Colon (tissue), 2 donors: Measurements from ENCODE around the gene RPGRIP1L.

Experiments used
- FAIRE-seq: peaks from 2 replicates; lab custom pipeline; 2012; peaks lifted over from hg19 to GRCh38; lab: Jason Lieb, UNC
- donor health status: control.
- donor health status: control.

RPGRIP1L gene

DNA sequence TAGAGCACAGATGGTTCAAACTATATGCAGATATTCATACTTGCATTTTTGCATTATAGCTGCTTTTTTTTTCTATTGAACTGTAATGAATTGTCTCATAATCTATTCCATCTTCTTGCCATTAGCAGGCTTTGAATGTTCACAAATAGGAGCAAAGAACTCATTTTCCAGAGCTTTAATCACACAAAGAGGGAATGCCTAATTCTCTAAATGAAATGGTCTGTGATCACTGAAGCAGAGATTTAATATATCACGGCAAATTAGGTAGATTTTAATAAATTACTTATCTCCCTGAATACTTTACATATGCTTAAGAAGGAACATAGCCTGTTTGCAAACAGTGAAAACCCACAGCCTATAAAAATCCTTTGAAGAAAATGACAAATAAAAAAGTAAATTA is 103.0 kb downstream of the RPGRIP1L start:
- no peak for FAIRE-seq

DNA sequence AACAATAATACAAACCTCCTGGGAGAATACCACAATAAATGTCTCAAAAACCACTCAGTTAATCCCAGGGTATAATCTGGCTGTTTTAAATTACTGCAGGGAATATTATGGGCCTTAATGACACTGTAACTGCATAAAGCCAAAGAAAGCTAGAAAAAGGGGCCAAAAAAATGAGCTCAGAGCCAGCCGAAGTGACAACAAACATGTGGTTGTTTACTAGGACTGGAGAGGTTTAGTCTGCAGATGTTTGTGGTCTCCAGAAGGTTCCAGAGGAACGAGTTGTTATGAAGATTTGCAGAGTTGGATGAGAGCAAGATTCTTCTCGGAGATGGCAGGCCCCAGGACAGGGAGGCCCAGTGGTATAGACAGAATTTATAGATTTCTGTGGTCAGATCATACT is 103.5 kb downstream of the RPGRIP1L start:
- FAIRE-seq, result no peak

DNA sequence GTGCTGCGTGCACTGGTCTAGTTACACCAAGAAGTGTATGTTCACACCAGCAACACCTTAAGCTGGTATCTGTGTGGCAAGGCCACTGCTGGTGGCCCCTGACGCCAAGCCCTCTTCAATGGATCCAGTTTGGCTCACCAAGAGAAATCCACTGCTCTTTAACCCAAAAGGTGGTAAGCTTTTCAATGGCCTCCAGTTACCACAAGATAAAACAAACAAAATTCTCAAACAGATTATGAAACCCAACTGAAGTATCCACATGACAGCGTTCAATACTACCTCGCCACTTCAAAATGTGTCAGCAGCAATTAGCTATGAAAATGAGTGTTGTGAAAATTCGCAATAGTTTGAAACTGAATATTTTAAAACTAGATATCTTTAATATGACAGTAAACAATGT is 104.1 kb downstream of the RPGRIP1L start:
- no peak for FAIRE-seq

DNA sequence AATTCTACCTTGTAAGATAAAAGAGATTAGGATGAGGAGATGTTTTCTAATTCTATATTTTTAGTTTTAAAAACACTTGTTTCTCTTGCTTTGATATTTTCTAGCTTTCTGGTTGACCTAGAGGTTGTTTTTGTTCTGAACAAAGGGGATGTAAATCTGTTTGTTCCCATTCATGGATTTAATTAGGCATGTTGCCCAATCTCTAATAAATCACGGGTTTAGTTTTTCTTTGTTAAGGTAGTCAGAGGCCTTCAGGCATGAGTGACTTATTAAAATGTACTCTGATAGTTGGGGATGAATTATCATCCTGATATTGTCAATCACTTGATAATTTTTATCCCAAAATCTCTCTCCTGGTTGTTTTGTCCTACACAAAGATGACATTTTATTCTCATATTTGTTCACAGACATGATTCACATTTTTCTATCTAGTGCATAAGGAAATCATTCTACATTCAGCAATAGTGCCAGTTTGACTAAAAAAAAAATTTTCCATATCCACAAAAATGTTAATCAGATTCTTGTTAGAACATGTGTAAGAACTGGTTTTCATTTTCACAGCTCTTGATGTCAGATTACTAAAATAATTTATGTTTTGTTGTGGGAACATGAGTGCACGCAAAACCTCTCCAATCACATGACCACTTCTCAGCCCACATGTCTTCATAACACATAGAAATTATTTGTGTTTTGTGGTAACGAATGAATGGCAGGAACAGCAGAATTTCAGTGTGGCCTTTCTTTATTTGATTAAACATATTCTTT is 105.0 kb downstream of the RPGRIP1L start:
- no peak for FAIRE-seq

DNA sequence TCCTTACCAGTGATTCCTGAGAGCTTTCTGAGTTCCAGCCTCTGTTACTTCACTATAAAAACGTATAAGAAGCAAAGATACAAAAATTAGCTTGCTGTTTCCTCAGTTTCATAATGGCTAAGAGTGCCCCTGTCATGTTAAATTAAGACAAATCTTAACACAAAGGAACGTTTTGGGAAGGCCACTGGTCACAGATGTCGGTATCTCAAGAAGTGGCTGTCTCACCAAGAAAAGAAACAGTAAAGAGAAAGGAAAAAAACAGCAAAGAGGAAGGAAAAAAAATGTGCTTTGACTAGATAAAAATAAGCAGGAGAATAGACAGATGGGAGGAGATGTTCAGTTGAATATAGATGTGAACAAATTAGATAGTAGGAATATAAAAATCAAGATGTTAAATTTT is 105.9 kb downstream of the RPGRIP1L start:
- FAIRE-seq, result no peak

DNA sequence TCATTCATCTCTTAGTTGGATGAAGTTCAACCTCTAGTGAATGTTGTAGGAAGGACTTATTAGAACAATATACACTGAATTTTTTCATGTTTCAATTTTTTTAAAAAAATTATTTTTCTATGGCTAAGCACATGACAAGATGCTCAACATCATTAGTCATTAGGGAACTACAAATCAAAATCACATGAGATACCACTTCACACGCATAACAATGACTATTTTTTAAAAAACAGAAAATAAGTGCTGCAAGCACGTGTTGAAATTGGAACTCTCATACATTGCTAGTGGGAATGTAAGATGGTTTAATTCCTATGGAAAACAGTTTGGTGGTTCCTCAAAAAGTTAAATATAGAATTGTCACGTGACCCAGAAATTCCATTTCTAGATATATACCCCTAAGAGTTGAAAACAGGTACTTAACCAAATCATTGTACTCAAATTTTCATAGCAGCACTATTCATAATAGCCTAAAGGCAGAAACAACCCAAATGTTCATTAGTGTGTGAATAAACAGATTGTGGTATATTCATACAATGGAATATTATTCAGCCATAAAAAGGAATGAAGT is 115.5 kb downstream of the RPGRIP1L start:
- no peak for FAIRE-seq

DNA sequence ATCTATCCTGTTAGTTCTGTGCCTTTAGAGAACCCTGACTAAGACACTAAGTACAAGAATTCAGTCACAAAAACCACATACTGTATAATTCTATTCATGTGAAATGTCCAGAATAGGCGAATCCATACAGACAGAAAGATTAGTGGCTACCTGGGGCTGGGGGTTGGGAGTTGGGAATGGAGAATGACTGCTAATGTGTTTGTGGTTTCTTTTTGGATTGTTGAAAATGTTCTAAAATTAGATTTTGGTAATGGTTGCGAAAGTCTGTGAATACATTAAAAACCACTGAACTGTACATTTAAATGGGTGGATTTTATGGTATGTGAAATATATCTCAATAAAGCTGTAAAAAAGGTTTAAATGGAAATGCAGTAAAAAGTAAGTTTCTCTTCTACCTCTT is 120.3 kb downstream of the RPGRIP1L start:
- FAIRE-seq, result no peak

DNA sequence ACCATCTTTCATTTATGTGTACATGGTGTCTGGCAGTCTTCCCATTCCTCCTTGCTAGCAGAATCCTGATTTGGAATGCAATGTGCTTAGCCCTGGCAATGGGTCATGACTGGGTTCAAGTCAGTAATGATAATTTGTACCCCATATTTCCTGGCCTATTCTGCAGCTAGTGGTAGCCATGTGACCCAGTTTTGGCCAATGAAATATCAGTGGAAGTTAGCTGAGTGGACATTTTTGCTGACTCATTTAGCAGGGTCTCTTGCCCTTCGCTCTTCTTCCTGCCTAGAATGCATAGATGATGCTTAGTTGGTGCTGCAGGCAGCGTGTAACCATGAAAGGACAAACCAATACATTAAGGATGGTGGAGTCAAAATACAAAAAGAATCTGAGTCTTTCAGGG is 121.9 kb downstream of the RPGRIP1L start:
- FAIRE-seq, result no peak

DNA sequence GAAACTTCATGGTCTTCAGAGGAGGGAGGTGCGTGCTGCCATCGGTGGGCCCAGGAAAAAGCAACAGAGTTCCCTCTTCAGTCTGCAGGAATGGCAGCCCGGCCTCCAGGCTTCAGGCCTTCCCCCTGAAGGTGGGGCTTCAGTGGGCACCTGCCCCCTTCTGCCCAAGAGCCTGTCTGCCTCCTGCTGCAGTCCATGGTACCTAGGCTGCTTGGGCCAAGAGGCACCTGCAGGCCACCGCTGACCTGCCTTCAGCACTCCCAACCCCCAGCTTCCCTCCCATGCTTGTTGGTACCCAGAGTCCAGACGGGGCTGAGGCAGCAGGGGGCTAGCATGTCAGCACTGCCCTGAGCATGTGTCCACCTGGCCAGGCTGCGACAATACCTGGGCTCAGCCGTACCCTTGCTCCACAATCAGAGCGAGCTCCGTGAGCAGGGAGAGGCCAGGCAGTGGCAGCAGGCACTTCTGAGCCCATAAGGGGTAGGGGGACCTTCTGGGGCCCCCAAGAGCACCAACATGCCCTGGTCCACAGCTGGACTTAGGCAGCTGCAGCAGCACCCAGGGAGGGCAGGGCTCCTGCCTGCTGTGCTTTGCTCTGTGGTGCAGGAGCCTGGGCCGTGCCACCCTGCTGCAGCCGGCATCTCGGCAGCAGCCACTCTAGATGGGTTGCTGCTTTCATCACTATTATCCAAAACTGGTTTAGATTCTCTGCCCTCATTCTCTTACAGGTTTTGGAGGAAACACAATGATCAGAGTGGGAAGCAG is 123.4 kb downstream of the RPGRIP1L start:
- no peak for FAIRE-seq

DNA sequence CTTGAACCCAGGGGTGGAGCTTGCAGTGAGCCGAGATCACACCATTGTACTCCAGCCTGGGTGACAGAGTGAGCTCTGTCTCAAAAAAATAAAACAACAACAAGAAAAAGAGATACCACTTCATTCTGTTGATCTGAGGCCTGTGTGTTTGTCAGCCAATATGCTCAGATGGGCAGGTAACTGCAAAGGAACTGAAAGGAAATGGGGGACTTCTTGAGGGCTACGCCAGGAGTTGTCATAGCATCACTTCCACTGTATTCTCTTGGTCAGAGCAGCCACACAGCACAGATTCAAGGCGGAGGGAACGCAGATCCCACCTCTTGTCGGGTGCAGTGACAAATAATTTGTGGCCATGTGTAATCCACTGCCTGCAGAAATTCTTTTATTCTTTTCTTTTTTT is 126.8 kb downstream of the RPGRIP1L start:
- FAIRE-seq, result no peak

DNA sequence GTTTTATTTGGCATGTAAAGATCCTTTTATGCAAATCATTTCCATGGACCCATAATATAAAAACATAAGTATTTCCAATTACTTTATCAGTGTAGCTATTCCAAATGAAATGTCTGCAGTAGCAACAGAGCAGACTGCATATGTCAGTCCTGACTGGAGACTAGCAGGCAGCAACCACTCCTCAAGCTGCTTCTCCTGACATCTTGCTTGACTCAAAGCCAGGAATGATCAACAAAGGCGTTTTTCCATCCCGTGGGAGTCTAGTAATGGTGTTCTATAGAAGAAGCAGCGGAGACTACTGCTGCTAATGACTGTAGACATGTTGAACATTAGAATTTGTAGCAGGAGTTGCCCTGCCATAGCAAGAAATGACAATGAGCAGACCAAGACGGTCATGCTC is 127.4 kb downstream of the RPGRIP1L start:
- FAIRE-seq, result no peak

DNA sequence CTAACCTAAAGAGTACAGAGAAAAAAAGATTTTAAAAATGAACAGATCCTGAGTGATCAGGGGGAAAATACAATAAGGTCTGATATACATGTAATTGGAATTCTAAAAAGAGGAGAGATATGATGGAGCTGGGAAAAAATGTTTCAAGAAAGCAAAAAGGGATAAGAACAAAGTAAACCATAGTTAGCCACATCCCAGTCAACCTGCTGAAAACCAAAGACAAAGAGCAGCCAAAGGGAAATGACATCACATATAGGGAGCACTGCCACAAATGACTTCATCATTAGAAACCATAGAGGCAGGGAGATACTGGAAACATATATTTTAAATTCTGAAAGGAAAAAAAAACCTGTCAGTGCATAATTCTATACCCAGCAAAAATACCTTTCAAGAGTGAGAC is 131.9 kb downstream of the RPGRIP1L start:
- no peak for FAIRE-seq

DNA sequence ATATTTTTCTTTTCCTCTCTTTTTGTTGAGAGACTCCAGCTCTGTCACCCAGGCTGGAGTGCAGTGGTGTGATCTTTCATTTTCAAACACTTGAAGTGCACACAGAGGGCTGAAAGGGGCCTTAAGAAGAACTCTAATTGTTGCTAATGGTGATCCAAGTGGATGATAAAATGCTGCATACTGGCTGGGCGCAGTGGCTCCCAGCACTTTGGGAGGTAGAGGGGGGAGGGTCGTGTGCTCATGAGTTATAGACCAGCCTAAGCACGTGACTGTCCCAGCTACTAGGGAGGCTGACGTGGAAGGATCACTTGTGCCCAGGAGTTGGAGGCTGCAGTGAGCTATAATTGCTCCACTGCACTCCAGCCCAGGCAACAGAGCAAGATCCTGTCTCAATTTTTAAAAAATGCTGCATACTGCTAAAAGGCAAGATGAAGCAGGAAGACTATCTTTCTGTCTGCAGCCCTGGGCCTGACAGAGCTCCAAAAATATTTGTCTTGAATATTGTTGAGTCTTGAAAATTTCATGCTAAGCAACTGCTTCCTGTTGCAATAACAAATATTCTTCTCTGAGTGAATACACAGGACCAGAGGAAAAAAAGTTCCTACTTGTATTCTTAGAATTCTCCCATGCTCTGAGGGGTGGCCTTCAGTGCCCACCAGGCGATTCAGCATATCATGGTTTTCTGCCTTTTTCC is 137.0 kb downstream of the RPGRIP1L start:
- FAIRE-seq, result no peak

DNA sequence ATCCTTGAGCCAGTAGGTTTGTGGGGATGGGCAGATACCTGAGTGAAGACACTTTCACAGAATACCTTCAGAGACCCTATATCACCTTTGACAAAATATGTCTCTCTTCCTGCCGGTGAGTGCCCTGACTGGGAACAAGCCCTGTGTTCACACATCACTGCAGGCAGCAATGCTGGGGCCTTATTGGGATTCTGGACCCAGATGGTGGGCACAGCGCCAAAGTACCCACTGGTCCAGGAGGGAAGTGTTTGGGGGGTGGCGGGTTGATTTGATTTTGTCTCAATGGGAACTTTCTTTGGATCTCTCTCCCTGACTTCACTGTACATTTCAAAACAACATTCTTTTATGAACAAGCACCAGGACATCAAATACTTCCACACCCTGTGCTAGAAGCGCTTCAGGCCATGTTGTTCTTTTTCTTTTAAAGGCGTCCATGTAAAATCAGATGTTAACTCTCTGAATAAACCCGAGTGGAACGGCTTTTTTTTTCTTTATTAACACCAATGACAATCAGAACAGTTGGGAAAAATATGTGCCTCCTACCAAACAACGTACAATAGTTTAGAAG is 138.3 kb downstream of the RPGRIP1L start:
- FAIRE-seq, result no peak

DNA sequence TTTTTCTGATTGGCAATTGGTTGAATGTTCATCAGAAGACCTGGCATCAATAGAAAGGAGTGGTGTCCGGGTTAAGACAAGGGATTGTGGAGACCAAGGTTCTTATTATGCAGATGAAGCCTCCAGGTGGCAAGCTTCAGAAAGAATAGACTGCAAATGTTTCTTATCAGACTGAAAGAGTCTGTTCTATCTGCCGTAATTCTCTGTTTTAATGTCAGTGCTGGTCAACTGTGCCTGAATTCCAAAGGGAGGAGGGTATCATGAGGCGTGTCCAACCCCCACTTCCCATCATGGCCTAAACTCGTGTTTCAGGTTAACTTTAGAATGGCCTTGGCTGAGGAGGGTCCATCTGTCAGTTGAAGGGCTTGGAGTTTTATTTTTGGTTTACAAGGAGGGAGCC is 140.2 kb downstream of the RPGRIP1L start:
- no peak for FAIRE-seq

DNA sequence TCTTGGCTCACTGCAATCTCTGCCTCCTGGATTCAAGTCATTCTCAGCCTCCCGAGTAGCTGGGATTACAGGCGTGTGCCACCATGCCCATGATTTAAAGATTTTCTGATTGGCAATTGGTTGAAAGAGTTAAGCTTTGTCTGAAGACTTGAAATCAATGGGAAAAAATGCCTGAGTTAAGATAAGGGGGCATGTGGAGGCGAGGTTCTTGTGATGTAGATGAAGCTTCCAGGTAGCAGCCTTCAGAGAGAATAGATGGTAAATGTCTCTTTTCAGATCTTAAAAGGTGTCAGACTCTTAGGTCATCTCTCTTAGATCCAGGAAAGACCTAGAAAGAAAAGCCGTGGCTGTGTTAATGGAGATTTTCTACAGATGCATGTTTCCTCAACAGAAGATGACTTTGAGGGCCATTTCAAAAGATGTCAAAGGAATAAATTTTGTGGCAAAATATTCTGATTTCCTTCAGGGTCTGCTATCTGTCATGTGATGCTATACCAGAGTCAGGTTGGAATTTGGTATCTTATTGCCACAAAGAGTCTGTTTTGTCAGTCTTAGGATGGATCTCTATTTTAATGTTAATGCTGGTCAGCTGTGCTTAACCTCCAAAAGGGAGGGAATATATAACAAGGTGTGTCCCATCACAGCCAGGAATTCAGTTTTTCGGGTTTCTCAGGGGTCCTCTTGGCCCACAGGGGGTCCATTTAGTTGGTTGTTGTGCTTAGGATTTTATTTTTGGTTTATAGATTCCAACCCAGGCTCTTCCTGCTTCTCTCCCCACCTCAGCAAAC is 142.4 kb downstream of the RPGRIP1L start:
- FAIRE-seq, result no peak

DNA sequence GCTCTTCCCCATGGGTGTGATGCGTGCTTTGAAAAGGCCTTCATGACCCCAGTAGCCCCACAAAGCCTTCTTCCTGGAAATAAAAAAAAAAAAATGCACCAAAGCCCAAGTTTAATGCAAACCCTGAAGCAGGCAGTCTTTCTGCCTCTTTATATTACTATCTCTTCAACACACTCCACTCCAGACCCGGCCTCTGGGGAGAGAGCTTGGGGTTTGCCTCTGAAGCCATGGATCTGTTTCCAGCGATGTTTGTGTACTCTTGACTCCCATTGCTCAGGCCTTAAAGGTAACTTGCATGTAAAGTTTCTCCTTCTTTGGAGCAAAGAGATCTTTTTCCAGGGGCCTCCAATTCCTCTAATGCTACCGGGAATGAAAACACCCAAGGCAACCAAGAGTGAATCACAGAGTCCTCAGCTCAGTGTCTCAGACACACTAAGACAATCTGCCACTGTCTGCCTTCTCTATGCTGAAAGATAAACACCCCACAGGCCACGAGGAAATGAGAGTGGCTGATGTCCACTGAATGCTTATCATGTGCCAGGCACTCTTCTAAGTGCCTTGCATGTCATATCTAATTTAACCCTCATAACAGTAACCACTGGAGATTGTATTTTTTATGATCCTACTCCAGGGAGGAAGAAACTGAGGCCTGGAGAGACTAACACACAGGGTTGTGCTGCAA is 144.2 kb downstream of the RPGRIP1L start:
- no peak for FAIRE-seq

DNA sequence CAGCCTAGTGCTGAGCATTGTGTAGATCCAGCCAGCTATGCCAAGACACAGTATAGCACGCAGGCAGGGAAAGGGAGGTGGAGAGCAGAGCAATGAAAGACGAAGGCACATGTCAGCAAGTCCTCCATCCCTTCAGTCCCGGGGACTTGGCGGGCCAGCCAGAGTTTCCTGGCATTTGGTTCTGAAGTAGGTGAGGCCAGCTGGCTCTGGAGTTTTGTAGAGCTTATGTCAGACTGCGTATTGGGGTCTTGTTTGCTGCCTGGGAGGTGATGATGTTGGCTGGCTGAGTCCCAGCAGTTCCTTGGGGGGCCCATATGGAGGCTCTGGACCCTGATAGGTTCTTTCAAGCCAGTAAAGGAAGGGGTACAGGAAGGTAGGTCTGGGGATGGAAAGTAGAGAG is 144.9 kb downstream of the RPGRIP1L start:
- no peak for FAIRE-seq

DNA sequence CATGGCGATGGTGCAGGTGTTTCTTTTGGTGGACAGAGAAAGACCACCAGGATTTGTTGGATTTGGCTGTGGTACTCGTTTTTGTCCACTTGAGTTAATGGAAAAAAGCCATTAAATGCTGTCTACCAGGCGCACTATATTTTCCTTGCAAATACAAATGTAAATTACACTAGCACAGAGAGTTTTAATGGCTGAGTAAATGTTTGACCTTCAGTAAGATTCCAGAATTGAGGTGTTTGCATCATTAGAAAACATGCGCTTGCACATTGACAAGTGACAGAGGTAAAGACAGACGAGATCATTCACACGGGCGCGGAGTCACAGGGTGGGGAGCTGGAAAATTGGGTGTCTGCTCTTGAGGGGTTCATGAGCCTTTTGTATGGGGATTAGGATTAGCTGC is 147.1 kb downstream of the RPGRIP1L start:
- no peak for FAIRE-seq

DNA sequence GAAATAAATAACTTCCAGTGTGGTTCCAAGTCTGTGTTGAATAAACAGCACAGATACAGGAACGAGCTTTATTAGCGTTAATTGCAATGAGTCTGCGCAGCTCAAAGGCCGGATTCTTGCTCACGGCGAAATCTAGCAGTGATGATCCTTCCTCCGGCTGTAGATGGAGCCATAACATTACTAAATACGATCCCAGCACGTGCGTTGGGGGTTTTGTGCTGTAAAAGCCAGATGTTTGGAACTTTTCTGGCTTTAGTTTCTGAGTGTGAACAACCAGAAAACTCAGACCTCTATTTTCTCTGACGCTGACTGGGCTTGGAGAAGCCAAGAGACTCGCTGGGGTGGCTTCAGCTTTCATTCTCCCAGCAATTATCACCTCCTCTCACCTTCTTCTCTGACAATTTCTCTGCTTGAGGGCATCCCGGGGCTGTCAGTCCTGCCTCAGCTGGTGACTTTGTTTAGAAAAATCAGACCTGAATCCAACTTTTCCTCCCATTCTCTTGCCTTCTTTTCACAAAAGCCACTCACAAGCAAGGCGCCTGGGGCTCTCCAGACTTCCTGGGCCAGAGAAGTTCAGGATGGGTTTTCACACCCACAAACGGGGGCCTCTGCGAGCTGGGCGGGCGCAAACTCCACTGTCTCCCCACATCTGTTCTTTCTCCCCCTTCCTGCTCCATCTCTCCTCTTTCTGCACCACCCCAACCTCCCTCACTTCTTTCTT is 153.5 kb downstream of the RPGRIP1L start:
- no peak for FAIRE-seq
